ENCODE data around the gene DDX54. TPM values are rescaled to one million over a fixed set of nuclear protein-coding genes. Genes with fewer than 3 reads are reported as not detected.
"Not testable (repeated sequence)": the region's sequence is repeated elsewhere in the genome, so short reads cannot be mapped to it uniquely, and the experiment has no call there.

Gene DDX54
- total RNA-seq, 1 experiment from 2014 or later: 93.9 TPM

DNA sequence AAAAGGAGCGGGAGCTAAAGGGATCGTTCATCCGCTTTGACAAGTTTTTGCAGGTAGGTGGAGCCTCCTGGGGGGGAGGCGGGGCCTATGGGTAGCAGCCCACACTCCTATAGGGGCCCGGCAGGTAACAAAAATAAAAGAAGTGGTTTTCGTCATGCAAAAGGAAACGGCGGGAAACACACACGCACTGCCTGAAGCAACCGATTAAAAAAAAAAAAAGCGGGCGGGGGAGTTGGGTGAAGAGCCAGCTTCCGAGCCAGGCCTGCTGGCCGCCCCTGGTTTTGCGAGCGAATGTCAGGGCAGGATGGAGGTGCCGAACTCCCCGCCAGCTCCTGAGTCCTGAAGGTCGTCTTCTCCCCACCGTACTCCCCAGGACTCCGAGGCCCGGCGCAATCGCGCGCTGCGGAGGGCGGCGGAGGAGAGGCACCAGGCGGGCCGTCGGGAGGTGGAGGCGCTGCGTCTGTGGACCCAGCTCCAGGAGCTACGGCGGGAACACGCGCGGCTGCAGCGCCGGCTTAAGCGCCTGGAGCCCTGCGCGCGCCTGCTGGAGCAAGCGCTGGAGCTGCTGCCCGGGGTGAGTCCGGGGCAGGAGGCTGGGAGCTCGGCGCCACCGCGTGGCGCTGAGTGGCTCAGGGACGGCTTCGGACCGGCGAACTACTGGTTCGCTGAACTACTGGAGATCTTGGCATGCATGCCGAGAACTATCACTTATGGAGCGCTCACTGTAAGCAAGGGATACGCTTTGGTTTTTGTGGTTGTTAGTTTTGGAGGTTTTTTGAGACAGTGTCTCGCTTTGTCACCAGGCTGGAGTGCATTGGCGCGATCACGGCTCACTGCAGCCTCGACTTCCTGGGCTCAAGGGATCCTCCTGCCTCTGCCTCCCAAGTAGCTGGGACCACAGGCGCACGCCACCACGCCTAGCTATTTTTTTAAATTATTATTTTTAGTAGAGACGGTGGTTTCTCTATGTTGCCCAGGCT is 32.2 kb downstream of the DDX54 start:
- peaks cover 40% of the 10 kb centered on the region for H3K27me3 ChIP-seq (ENCODE audit: control insufficient read depth, insufficient read depth, low read length)
- DNase-seq: peak; percentile 94
- H3K36me3 ChIP-seq (replicated peaks; ENCODE audit: control insufficient read depth, insufficient read depth, low read length): peaks cover 1% of the 10 kb centered on the region
- peak overlapping the region; percentile 58 for H3K4me3 ChIP-seq (ENCODE audit: insufficient read depth, low read depth, low read length)

DNA sequence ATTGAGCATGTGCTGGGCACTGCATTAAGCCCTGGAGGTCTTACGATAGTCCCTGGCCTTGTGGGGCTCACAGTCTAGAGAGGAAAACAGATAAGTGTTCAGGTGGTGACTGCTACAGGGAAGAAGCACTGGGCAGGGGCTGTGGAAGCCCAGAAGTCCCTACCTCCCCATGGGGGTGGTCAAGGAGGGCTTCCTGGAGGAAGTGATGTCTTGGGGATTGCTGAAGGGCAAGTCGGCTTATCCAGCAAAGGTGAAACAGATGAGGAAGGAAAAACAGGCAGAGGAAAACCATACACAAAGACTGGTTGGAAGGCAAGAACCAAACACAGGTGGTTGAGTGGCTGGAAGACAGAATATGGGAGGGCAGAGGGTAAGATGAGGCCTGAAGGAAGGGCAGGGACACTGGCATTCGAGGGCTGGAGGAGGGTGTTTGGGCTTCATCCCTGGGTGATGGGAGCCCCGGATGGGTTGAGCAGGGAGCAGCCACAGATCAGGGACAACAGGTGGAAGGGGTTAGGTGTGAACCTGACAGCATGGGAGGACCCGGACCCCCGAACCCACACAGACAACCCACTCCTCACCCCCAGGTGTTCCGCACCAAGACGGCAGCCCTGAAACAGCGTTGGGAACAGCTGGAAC is 33.0 kb downstream of the DDX54 start:
- Histone ChIP-seq H3K4me3 (ENCODE audit: insufficient read depth, low read depth, low read length) (peak overlapping the region; percentile 58; the same call in 1 of the 2 replicates), H3K27me3 (ENCODE audit: control insufficient read depth, insufficient read depth, low read length) (peaks cover 40% of the 10 kb centered on the region)

DNA sequence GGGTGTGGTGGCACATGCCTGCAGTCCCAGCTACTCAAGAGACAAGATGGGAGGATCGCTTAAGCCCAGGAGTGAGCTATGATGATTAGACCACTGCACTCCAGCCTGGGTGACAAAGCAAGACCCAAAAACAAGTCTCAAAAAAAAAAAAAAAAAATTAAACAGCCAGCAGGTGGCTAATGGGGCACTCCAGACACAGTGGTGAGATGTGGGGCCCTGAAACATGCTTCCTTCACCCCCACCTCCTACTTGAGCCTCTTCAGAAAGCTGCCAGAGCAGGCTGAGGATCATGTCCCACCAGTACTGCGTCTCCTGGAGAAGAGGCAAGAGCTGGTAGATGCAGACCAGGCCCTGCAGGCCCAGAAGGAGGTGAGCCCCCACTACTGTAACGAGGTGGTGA is 33.6 kb downstream of the DDX54 start:
- Histone ChIP-seq H3K36me3 (replicated peaks; ENCODE audit: control insufficient read depth, insufficient read depth, low read length) (no peaks in the 10 kb centered on the region), H3K4me3 (ENCODE audit: insufficient read depth, low read depth, low read length) (no peak overlapping the region), H3K27me3 (ENCODE audit: control insufficient read depth, insufficient read depth, low read length) (peaks cover 40% of the 10 kb centered on the region)
- DNase-seq: no peak

More for the DNA sequence above, 33.0 kb downstream of the DDX54 start:
- no peaks in the 10 kb centered on the region for H3K36me3 ChIP-seq (replicated peaks; ENCODE audit: control insufficient read depth, insufficient read depth, low read length)
- no peak for DNase-seq

DNA sequence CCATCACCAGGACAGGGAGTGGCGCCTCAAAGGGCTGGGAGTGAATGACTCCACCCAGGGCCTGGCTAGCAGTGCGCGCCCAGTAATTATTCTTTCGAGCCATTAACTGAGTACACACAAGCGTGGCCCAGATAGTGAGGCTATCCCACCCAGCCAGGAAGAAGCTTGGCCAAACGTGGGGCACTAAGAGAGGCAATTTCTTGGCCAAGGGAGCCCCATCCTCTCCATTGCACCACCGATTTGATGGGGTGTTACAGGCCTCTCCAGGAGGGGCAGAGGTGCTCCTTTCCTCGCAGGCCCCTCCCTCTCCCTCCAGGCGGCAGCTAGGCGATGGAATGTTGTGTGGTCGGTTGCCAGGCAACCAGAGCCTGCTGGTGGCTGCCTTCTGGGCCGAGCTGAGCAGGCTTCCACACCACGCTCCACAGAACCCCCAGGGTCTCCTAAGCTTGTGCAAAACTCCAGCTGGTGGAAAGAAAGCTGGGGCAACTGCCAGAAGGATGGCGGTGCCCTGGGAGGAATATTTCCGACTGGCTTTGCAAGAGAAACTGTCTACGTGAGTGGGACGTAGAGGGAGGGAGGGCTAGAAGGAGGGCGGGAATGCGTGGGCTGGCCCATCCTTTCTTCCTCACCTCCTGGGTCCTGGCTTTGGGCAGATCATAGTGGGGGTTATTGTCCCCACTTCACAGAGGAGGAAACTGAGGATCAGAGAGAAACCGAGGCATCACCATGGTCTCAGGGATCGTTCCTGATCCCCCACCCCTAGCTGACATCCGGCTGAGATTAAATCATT is 35.7 kb downstream of the DDX54 start, which contains the start of gene CFAP73:
Gene CFAP73 (plus strand): TSS at position 364 of the 790 bp plus-strand sequence. CDS start 134 bp downstream, at position 498.
- Histone ChIP-seq H3K4me3 (ENCODE audit: insufficient read depth, low read depth, low read length) (no peak within 1 kb of the TSS; the same call in 1 of the 2 replicates), H3K27me3 (ENCODE audit: control insufficient read depth, insufficient read depth, low read length) (peaks cover 30% of the 10 kb centered on the region), H3K36me3 (replicated peaks; ENCODE audit: control insufficient read depth, insufficient read depth, low read length) (no peaks in the 10 kb centered on the region)
- DNase-seq: peak; percentile 95

- H3K27me3 ChIP-seq (ENCODE audit: control insufficient read depth, insufficient read depth, low read length): peaks cover 6% of the 10 kb centered on the region
- H3K4me3 ChIP-seq (ENCODE audit: insufficient read depth, low read depth, low read length): no peak overlapping the region
- DNase-seq: no peak
- H3K36me3 ChIP-seq (replicated peaks; ENCODE audit: control insufficient read depth, insufficient read depth, low read length): no peaks in the 10 kb centered on the region
These were observed 38.3 kb downstream of the DDX54 start for GRCh38 chr12:113146999-113147398.

DNA sequence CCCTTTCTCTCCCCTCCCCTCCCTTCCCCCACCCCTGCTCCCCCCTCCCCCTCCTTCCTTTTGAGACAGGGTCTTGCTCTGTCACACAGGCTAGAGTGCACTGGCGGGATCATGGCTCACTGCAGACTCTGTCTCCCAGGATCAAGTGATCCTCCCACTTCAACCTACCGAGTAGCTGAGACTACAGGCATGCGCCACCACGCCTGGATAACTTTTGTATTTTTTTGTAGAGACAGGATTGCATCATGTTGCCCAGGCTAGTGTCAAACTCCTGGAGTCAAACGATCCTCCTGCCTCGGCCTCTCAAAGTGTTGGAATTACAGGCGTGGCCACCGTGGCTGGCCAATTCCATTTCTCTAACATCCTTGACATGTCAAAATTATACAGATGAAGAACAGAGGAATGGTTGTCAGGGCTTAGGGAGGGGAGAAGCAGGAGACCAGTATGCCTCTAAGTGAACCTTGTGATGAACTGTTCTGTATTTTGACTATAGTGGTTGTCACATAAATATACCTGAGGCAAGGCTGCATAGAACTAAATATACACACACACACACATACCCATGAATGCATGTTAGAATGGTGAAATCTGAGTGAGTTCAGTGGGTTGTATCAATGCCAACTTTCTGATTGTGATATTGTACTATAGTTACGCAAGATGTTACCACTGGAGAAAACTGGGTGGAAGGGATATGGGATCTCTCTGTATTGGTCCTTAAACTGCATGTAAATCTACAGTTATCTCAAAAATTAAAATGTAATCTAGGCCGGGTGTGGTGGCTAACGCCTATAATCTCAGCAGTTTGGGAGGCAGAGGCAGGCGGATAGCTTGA is 39.3 kb downstream of the DDX54 start:
- DNase-seq: peak; percentile 21
- Histone ChIP-seq H3K27me3 (ENCODE audit: control insufficient read depth, insufficient read depth, low read length) (peaks cover 3% of the 10 kb centered on the region; the same call in 1 of the 2 replicates), H3K36me3 (replicated peaks; ENCODE audit: control insufficient read depth, insufficient read depth, low read length) (no peaks in the 10 kb centered on the region), H3K4me3 (ENCODE audit: insufficient read depth, low read depth, low read length) (no peak overlapping the region)

GRCh38 chr12:113144806-113145205 is 40.5 kb downstream of the DDX54 start:
- no peak for DNase-seq
- Histone ChIP-seq H3K27me3 (ENCODE audit: control insufficient read depth, insufficient read depth, low read length) (no peaks in the 10 kb centered on the region), H3K4me3 (ENCODE audit: insufficient read depth, low read depth, low read length) (no peak overlapping the region)

GRCh38 chr12:113143959-113144358 is 41.3 kb downstream of the DDX54 start:
- Histone ChIP-seq H3K27me3 (ENCODE audit: control insufficient read depth, insufficient read depth, low read length) (no peaks in the 10 kb centered on the region), H3K4me3 (ENCODE audit: insufficient read depth, low read depth, low read length) (no peak overlapping the region)
- DNase-seq: no peak

More at GRCh38 chr12:113144806-113145205, 40.5 kb downstream of the DDX54 start:
- H3K36me3 ChIP-seq (replicated peaks; ENCODE audit: control insufficient read depth, insufficient read depth, low read length): no peaks in the 10 kb centered on the region

GRCh38 chr12:113142886-113143332 is 42.4 kb downstream of the DDX54 start:
- Histone ChIP-seq H3K27me3 (ENCODE audit: control insufficient read depth, insufficient read depth, low read length) (no peaks in the 10 kb centered on the region), H3K36me3 (replicated peaks; ENCODE audit: control insufficient read depth, insufficient read depth, low read length) (no peaks in the 10 kb centered on the region), H3K4me3 (ENCODE audit: insufficient read depth, low read depth, low read length) (no peak overlapping the region)
- DNase-seq: no peak

More at GRCh38 chr12:113143959-113144358, 41.3 kb downstream of the DDX54 start:
- no peaks in the 10 kb centered on the region for H3K36me3 ChIP-seq (replicated peaks; ENCODE audit: control insufficient read depth, insufficient read depth, low read length)

DNA sequence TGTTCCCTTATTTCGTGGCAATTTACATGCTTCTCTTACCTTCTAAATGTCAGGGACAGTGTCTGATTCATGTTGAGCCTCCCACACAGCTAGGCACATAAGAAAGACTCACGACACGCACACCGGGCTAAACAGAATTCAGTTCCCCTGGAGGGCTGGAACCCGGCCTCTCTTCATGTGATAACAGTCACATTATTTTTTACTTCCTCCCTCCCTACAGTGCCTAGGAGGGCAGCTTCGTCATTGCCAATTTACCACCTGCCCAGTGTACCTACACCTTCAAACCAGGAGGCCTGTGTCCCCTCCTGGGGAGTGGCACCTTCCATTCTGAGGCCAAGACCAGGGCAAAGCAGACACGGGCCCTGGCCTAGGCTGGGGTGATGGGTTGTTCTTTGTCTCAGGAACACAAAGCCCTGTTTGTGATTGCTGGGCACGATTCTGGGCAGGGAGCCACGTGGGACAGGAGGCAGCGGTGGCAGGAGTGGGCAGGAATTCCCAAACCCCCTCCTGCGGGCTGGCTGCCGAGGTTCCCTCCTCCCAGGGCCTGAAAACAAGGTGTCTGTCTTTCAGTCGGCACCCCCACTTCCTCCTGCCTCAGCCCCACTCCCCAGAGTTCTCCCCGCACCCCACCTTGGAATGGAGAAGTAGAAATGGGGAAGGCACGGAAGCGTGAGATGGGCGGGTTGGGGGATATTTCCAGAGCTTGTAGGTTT is 42.9 kb downstream of the DDX54 start:
- Histone ChIP-seq H3K36me3 (replicated peaks; ENCODE audit: control insufficient read depth, insufficient read depth, low read length) (no peaks in the 10 kb centered on the region), H3K27me3 (ENCODE audit: control insufficient read depth, insufficient read depth, low read length) (no peaks in the 10 kb centered on the region), H3K4me3 (ENCODE audit: insufficient read depth, low read depth, low read length) (no peak overlapping the region)
- peak; percentile 24 for DNase-seq

DNA sequence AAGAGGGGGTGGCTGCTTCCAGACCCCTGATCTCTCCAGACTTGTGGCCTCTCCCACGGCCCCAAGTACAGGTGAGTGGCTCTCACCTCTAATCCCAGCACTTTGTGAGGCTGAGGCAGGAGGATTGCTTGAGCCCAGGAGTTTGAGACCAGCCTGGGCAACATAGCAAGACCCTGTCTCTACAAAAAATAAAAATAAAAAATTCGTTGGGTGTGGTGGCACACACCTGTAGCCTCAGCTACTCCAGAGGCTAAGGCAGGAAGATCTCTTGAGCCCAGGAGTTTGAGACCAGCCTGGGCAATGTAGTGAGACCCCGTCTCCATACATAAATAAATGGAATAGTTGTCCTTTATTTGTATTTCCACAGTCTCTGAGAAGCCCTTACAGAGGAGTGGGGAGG is 43.6 kb downstream of the DDX54 start:
- not testable (repeated sequence) for H3K36me3 ChIP-seq (replicated peaks; ENCODE audit: control insufficient read depth, insufficient read depth, low read length); H3K27me3 ChIP-seq (ENCODE audit: control insufficient read depth, insufficient read depth, low read length); H3K4me3 ChIP-seq (ENCODE audit: insufficient read depth, low read depth, low read length); DNase-seq

- no peak for DNase-seq
- Histone ChIP-seq H3K36me3 (replicated peaks; ENCODE audit: control insufficient read depth, insufficient read depth, low read length) (no peaks in the 10 kb centered on the region), H3K27me3 (ENCODE audit: control insufficient read depth, insufficient read depth, low read length) (peaks cover 1% of the 10 kb centered on the region; the same call in 1 of the 2 replicates), H3K4me3 (ENCODE audit: insufficient read depth, low read depth, low read length) (no peak overlapping the region)
These were observed 44.6 kb downstream of the DDX54 start for GRCh38 chr12:113140706-113141105.

DNA sequence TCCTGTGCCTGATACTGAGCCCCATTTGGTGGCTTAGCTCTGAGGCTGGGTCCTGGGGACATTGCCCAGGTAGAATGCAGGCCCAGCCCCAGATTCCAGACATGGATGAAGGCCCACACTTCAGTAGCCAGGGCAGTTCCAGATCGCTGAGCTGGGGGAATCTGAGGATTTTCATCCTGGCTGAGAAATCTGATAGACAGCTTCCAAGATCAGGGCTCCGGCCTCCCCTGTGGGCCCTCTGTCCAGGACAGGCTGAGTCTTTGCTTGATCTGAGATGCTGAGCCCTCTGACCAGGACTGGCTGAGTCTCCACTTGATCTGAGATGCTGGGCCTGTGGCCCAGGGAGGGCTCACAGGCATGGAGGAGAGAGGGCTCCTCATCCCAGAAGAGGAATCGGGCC is 46.5 kb downstream of the DDX54 start:
- Histone ChIP-seq H3K27me3 (ENCODE audit: control insufficient read depth, insufficient read depth, low read length) (peaks cover 10% of the 10 kb centered on the region), H3K4me3 (ENCODE audit: insufficient read depth, low read depth, low read length) (no peak overlapping the region), H3K36me3 (replicated peaks; ENCODE audit: control insufficient read depth, insufficient read depth, low read length) (no peaks in the 10 kb centered on the region)
- DNase-seq: peak; percentile 24
